Measurements from ENCODE around the gene ADAM10.
A peak's percentile ranks its signal among the peaks of the same experiment; 100 is the strongest.
"Not testable (repeated sequence)": the region's sequence is repeated elsewhere in the genome, so short reads cannot be mapped to it uniquely, and the experiment has no call there.

Gene ADAM10

DNA sequence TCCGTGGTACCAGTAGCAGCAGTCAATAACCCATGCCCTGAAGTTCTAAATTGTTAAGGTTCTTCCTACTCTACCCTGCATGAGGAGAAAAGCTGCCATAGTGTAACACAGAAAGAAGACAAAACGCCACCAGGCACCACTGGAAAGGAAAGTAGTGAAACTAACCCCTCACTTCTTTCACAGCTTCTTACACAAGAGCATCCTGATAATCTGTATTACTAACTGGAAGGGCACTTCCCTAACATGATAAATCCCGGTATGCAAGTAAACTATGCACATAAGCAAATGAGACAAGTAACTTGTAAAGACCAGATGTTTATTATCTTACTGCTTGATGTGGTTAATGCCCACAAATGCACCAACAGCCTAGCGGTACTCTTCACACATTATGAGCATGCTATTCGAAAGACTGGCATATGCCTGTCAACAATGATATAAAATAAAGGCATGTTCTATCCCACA, 141.3 kb downstream of the ADAM10 start:
- Mint-ChIP-seq H3K4me3 (no peak overlapping the region), H3K27ac (peak overlapping the region; percentile 38), H3K27me3 (no peaks in the 10 kb centered on the region), H3K4me1 (ENCODE audit: low read depth) (peaks cover 31% of the 10 kb centered on the region), H3K9me3 (no peaks in the 10 kb centered on the region), H3K36me3 (ENCODE audit: low read depth) (peaks cover 81% of the 10 kb centered on the region)
- no peak for DNase-seq

- Mint-ChIP-seq H3K27me3 (no peaks in the 10 kb centered on the region), H3K27ac (no peak overlapping the region), H3K4me1 (ENCODE audit: low read depth) (peaks cover 25% of the 10 kb centered on the region), H3K4me3 (no peak overlapping the region), H3K36me3 (ENCODE audit: low read depth) (peaks cover 81% of the 10 kb centered on the region), H3K9me3 (no peaks in the 10 kb centered on the region)
- no peak for DNase-seq
Observed at GRCh38 chr15:58606577-58607080, 142.9 kb downstream of the ADAM10 start.

DNA sequence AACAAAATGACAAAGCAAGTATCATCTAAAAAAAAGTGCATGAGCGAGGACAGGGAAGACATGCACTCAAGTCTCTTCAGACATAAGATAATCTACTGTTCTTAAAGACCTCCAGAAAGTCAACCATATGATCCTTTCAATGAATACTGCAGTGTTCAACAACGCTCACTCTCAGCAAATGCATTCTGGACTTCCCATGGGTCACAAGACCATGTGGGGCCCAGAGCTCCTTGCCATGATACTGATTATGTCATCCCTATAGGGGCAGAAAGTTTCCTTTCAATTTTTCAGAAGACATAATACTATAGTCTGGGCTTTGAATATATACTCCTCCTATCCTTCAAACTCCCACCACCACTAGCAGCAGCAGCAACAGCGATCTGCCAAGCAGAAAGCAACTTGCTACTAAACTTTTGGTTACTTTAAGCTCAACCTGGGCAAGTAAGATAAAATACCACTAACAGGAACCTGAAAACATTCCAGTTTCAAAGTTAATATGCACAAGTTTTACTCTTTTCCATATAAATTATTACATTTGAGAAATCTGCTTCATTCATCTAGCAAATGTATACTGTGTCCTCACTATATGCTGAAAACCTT, 143.5 kb downstream of the ADAM10 start:
- Mint-ChIP-seq H3K27ac (no peak overlapping the region), H3K4me1 (ENCODE audit: low read depth) (peaks cover 25% of the 10 kb centered on the region), H3K36me3 (ENCODE audit: low read depth) (peaks cover 83% of the 10 kb centered on the region), H3K9me3 (no peaks in the 10 kb centered on the region), H3K27me3 (no peaks in the 10 kb centered on the region), H3K4me3 (no peak overlapping the region)
- no peak for DNase-seq

DNA sequence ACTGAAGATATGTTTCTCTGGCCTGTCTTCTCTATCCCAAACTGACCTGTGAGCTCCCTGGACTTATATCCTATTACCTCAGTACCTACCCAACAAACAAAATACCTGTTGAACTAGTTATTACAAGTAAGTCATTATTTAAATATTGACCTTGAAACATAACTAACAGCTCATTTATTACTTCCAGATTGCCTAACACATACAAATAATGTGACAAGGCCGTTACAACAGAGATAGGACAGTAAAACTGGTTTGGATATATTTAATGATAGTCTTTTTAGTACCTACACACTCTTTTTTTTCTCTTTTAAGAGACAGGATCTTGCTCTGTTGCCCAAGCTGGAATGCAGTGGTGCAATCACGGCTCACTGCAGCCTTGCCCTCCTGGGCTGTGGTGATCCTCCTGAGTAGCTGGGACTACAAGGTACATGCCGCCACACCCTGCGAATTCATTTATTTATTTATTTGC, 145.0 kb downstream of the ADAM10 start:
- no peak overlapping the region for H3K4me3 Mint-ChIP-seq
- no peaks in the 10 kb centered on the region for H3K27me3 Mint-ChIP-seq
- DNase-seq = no peak
- peaks cover 25% of the 10 kb centered on the region for H3K4me1 Mint-ChIP-seq (ENCODE audit: low read depth)
- H3K9me3 Mint-ChIP-seq = no peaks in the 10 kb centered on the region
- peaks cover 72% of the 10 kb centered on the region for H3K36me3 Mint-ChIP-seq (ENCODE audit: low read depth)
- no peak overlapping the region for H3K27ac Mint-ChIP-seq

DNA sequence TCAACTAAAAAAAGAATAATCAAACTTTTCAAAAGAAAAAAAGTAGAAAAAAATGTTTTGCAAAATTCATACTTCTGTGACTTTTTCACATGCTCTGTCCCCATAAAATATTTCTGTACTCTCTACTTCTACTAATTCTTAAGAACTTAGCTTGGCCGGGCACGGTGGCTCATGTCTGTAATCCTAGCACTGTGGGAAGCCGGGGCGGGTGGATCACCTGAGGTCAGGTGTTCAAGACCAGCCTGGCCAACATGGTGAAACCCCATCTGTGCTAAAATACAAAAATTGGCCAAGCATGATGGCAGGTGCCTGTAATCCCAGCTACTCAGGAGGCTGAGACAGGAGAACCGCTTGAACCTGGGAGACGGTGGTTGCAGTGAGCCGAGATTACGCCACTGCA, 145.6 kb downstream of the ADAM10 start:
- DNase-seq, H3K27ac Mint-ChIP-seq, H3K27me3 Mint-ChIP-seq, H3K4me3 Mint-ChIP-seq, H3K9me3 Mint-ChIP-seq: not testable (repeated sequence)
- H3K36me3 Mint-ChIP-seq (ENCODE audit: low read depth) = peaks cover 70% of the 10 kb centered on the region
- H3K4me1 Mint-ChIP-seq (ENCODE audit: low read depth) = peaks cover 21% of the 10 kb centered on the region

DNA sequence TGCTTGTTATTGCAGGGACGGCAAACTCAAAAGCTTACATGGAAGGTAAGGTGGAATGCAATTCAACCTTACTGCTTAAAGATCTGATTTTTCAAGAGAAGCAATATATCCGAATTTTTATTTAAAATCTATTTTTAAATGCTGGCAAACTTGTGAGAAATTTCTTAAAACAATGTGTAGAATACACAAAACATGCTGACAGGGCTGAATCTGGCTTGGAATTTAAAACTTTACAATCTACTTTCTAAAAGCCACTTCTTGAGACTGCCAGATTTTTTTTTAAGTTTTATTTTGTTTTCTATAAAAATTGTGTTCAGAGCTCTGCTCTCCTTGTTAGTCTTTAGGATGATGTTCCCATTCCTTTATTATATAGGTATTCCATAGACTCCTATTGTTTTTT, 146.7 kb downstream of the ADAM10 start:
- no peak for DNase-seq
- Mint-ChIP-seq H3K9me3 (no peaks in the 10 kb centered on the region), H3K4me1 (ENCODE audit: low read depth) (peaks cover 11% of the 10 kb centered on the region), H3K36me3 (ENCODE audit: low read depth) (peaks cover 67% of the 10 kb centered on the region), H3K27ac (no peak overlapping the region), H3K4me3 (no peak overlapping the region), H3K27me3 (no peaks in the 10 kb centered on the region)

DNA sequence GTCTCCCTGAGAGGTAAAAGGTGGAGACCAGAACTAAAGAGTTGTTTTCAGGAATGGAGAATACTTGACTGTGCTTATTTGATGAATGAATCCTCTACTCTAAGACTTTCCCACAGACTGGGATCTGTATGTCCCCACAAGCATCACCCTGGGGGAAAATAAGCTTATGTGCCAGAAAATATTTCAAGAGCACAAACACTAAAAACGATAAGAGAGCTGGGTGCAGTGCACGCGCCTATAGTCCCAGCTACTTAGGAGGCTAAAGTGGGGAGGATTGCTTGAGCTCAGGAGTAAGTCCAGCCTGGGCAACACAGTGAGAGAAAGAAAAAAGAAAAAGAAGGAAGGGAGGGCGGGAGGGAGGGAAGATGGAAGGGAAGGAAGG, 150.7 kb downstream of the ADAM10 start:
- no peak for DNase-seq
- Mint-ChIP-seq H3K27me3 (no peaks in the 10 kb centered on the region), H3K36me3 (ENCODE audit: low read depth) (peaks cover 69% of the 10 kb centered on the region), H3K4me1 (ENCODE audit: low read depth) (peaks cover 13% of the 10 kb centered on the region), H3K9me3 (no peaks in the 10 kb centered on the region), H3K4me3 (no peak overlapping the region), H3K27ac (no peak overlapping the region)

- Mint-ChIP-seq H3K4me3 (no peak overlapping the region), H3K27me3 (no peaks in the 10 kb centered on the region), H3K27ac (no peak overlapping the region), H3K9me3 (no peaks in the 10 kb centered on the region), H3K4me1 (ENCODE audit: low read depth) (peaks cover 17% of the 10 kb centered on the region), H3K36me3 (ENCODE audit: low read depth) (peaks cover 70% of the 10 kb centered on the region)
- DNase-seq = no peak
Observed at GRCh38 chr15:58597943-58598828, 151.3 kb downstream of the ADAM10 start.

DNA sequence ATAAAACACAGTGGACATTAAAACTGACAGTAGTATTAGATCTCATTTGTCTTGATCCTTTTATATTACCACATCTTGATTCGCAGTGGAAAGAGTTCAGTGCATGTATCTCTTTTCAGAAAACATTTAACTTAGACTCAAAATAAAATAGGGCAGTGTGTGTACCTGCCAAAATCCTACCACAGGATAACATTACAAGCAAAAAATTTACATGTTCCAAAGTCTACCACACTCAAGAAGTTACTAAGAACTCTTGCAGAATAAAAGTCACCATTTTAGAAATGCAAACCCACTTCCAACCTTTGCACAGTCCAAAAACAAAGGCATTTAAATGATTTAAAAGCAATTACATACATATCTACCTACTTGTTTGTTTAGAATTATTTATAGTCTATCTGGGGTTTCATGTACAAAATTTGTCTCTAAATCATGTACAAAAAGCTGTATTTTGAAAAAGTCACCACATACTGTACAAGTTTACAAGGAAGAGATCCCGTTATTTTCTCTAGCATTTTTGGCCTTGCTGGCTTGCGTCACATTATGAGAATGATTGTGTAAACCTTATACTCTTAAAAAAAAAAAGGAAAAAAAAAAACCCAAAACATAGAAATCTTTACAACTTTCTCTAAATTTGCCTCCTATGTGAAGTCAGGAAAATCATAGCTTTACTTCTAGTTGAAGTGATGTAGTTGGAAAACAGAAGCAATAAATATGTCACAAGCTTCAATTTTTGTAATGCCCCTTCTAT, 153.8 kb downstream of the ADAM10 start:
- Mint-ChIP-seq H3K36me3 (ENCODE audit: low read depth) (peaks cover 62% of the 10 kb centered on the region), H3K27ac (no peak overlapping the region)

GRCh38 chr15:58594898-58595297, 154.6 kb downstream of the ADAM10 start:
- no peak for DNase-seq
- peaks cover 59% of the 10 kb centered on the region for H3K36me3 Mint-ChIP-seq (ENCODE audit: low read depth)
- peaks cover 17% of the 10 kb centered on the region for H3K4me1 Mint-ChIP-seq (ENCODE audit: low read depth)
- H3K4me3 Mint-ChIP-seq = no peak overlapping the region
- H3K27ac Mint-ChIP-seq = no peak overlapping the region
- no peaks in the 10 kb centered on the region for H3K27me3 Mint-ChIP-seq
- H3K9me3 Mint-ChIP-seq = no peaks in the 10 kb centered on the region

More for the DNA sequence above, 153.8 kb downstream of the ADAM10 start:
- Mint-ChIP-seq H3K4me1 (ENCODE audit: low read depth) (peaks cover 17% of the 10 kb centered on the region), H3K4me3 (no peak overlapping the region), H3K9me3 (no peaks in the 10 kb centered on the region), H3K27me3 (no peaks in the 10 kb centered on the region)
- no peak for DNase-seq

DNA sequence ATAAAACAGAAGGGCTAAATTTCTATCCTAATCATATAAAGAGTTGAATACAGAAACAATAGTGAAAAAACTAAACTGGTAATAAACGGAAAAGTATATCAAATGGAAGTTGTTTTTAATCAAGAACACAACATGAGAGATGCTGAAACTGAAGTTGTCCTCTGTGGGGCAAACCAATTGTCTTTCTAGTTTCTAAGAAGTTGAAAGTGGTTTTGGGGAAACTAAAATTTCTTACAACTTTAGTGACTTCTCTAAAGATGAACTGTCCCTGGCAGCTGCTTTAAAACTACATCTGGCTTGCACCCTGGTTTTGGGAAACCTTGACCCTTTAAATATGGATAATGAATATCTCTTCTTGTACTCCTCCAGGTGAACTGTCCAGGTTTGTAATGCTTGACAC, 155.6 kb downstream of the ADAM10 start:
- Mint-ChIP-seq H3K36me3 (ENCODE audit: low read depth) (peaks cover 55% of the 10 kb centered on the region), H3K9me3 (no peaks in the 10 kb centered on the region), H3K27ac (peak overlapping the region; percentile 67), H3K4me1 (ENCODE audit: low read depth) (peaks cover 17% of the 10 kb centered on the region), H3K27me3 (no peaks in the 10 kb centered on the region), H3K4me3 (no peak overlapping the region)
- DNase-seq = no peak

DNA sequence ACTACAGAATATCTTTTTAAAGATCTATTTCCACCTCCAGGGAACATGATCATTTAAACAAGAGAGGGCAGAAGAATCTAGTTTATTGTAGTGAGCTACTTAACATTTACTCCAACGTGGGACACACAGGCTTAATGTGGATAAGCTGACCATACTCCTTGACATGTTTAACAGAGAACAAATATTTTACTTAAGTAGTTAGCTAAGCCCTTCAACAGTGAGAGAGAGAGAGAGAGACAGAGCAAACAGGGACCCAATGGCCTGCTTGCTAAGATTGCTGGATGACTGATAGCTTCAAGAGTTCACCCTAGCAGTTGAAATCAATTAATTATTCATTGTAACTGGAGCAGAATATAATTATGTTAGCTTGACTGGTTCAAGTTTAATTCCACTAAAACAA, 158.6 kb downstream of the ADAM10 start:
- Mint-ChIP-seq H3K27me3 (no peaks in the 10 kb centered on the region), H3K27ac (no peak overlapping the region), H3K4me3 (no peak overlapping the region), H3K9me3 (no peaks in the 10 kb centered on the region), H3K36me3 (ENCODE audit: low read depth) (peaks cover 32% of the 10 kb centered on the region), H3K4me1 (ENCODE audit: low read depth) (peaks cover 17% of the 10 kb centered on the region)
- DNase-seq = no peak

GRCh38 chr15:58590236-58590635, 159.3 kb downstream of the ADAM10 start:
- no peak for DNase-seq
- peaks cover 19% of the 10 kb centered on the region for H3K4me1 Mint-ChIP-seq (ENCODE audit: low read depth)
- no peak overlapping the region for H3K27ac Mint-ChIP-seq
- peaks cover 25% of the 10 kb centered on the region for H3K36me3 Mint-ChIP-seq (ENCODE audit: low read depth)
- no peaks in the 10 kb centered on the region for H3K9me3 Mint-ChIP-seq
- peaks cover 2% of the 10 kb centered on the region for H3K27me3 Mint-ChIP-seq
- H3K4me3 Mint-ChIP-seq = no peak overlapping the region

GRCh38 chr15:58589047-58589446, 160.5 kb downstream of the ADAM10 start:
- Mint-ChIP-seq H3K9me3 (no peaks in the 10 kb centered on the region), H3K36me3 (ENCODE audit: low read depth) (peaks cover 18% of the 10 kb centered on the region), H3K27ac (no peak overlapping the region), H3K4me3 (no peak overlapping the region), H3K27me3 (peaks cover 9% of the 10 kb centered on the region), H3K4me1 (ENCODE audit: low read depth) (peaks cover 15% of the 10 kb centered on the region)
- DNase-seq = no peak

Measured in activated T-cell treated with anti-CD3 and anti-CD28 coated beads, Interleukin-2, amount 50 U/mL, for 24 hours (primary cell).